GM12872 (cell line): ENCODE results near the gene G6PC3.

Source experiments
- TF ChIP-seq, protein P1 (sequence below): IDR thresholded peaks from 3 replicates; pipeline ENCODE4 v1.5.1; 2011; ENCODE audit warnings: low read depth, mild to moderate bottlenecking, low read length, moderate library complexity; ENCODE audit not compliant: insufficient read depth

G6PC3 gene

DNA sequence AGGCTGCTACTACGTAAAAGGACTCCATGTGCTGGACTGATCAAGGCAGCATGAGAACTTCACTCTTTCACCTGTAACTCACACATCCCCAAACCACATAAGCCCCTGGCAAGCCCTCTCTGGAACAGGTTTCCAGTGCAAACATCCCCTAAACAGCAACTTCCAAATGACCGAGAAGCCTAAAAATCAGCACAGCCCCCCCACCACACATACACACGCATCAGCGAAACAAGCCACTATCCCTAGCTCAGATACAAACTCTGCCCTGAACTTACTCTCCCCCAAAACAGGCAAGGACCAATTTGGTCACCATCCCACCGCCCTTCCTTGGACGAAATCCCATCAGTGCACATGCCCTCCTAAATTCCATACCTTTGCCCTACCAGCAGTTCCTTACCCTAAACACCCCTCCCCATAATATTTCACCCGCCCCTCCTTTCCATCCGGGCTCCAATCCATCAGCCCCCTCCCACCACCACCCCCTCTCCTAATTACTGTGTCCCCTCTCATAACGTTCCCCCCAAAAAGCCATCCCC, 4.8 kb upstream of the G6PC3 start:
- TF ChIP-seq, protein P1, sequence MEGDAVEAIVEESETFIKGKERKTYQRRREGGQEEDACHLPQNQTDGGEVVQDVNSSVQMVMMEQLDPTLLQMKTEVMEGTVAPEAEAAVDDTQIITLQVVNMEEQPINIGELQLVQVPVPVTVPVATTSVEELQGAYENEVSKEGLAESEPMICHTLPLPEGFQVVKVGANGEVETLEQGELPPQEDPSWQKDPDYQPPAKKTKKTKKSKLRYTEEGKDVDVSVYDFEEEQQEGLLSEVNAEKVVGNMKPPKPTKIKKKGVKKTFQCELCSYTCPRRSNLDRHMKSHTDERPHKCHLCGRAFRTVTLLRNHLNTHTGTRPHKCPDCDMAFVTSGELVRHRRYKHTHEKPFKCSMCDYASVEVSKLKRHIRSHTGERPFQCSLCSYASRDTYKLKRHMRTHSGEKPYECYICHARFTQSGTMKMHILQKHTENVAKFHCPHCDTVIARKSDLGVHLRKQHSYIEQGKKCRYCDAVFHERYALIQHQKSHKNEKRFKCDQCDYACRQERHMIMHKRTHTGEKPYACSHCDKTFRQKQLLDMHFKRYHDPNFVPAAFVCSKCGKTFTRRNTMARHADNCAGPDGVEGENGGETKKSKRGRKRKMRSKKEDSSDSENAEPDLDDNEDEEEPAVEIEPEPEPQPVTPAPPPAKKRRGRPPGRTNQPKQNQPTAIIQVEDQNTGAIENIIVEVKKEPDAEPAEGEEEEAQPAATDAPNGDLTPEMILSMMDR, result no peak

DNA sequence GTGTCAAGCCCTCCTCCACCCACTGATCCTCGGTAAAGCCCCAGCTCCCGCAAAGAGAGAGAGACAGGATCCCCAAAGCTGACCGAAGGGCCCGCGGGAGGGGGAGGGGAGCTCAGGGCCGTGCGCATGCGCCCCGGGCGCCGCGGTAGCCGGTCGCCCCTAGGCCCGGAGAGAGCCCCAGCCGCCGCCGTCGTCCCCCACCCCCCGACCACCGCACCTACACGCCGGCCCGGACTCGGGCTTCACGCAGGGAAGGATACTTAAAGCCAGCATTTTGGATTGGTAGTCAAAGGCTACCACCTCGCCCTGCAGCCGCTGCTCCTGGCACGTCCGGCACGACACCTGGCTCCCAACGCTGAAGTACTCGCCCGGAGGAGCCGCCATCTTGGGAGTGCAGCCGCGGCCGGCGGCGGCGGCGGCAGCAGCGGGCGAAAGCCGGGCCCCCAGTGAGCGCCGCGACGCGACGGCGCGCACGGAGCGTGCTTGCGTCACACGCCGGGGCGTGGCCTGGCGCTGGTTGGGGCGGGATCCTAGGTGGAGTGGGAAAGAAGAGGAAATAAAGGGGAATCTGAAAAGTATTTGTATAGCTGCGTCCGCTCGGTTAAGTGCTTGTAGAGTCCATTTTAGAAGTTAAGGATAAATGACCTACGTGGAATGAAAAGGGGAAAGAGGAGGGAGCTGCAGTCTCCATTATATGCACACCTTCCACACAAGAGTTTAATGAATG, 4.2 kb upstream of the G6PC3 start, which contains the start of gene LSM12:
TSS of gene LSM12 (minus strand) at position 468 of the 727 bp plus-strand sequence. CDS start at position 384, 84 bp downstream.
- TF ChIP-seq, protein P1, result no peak

DNA sequence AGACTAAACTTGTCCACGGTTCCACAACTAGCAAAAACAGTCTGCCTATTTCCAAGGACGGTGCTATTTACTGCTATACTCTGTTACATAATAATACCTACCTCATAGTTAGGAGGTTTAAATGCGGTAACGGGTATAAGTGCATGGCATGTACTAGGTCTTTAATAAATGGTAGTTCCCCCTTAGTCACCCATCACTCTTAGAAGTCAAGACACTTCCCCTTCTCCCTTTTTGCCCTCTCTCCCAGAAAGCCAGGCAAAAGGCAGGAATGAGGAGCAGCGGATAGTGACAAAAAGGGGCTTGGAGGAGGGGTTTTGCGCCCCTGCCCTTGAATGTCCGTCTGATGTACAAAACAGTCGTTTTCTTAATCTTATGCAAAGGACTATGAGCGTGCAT, 3.0 kb upstream of the G6PC3 start:
- TF ChIP-seq, protein P1, result no peak

DNA sequence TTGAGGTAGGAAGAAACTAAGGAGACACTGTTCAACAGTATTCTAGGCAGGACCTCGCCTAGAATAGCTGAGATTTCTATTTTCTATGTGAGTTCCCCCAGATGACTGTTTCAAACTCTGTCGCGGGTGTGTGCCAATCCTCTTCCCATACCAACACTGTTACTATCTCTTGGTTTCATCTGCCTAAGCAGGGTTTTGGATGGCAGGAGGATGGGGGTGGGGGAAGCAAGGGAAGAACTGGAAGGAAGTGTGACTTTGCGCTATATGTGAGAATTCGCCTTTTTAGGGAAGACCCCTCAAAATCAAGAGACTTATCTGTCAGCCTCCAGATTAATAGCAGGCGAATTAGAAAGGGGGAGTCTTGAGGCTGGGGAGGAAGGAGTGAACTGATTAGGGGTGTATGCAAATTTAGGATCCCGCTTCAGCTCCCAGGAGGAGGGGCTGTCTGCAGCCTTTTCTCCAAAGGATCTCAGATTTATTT, 521 bp upstream of the G6PC3 start:
- TF ChIP-seq, protein P1, result no peak

DNA sequence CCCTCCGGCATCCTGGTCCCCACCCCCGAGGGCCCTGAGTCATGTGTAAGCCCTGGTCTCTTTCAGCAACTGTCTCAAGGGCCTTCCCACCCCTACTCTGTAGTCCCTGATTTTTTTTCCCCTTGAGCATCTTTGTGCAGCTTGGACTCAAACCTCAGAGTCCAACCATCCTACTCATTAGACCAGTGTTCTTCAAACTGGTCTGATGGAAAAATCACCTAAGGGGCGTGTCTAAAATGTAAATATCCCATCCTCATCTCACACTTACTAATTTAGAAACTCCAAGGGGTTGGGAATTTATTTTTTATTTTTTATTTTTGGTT, 624 bp downstream of the G6PC3 start:
- TF ChIP-seq, protein P1, result no peak

DNA sequence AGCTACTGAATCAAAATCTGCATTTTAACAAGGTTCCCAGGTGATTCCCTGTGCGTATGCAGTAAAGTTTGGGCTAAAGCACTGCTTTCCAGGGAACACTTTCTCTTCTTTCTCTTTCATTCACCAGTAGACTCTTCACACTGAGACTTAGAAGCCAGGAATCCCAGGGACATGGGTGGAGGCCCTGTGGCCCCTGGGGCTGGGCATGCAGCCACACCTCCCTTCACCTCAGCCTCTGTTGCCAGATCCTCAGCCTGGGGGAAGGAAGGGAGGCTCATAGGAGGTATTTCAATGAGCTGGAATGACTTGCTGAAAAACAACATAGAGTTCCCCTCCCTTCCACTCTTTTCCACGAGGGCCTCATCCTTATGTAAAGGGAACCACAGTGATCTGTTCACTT, 1.2 kb downstream of the G6PC3 start:
- TF ChIP-seq, protein P1, result no peak

DNA sequence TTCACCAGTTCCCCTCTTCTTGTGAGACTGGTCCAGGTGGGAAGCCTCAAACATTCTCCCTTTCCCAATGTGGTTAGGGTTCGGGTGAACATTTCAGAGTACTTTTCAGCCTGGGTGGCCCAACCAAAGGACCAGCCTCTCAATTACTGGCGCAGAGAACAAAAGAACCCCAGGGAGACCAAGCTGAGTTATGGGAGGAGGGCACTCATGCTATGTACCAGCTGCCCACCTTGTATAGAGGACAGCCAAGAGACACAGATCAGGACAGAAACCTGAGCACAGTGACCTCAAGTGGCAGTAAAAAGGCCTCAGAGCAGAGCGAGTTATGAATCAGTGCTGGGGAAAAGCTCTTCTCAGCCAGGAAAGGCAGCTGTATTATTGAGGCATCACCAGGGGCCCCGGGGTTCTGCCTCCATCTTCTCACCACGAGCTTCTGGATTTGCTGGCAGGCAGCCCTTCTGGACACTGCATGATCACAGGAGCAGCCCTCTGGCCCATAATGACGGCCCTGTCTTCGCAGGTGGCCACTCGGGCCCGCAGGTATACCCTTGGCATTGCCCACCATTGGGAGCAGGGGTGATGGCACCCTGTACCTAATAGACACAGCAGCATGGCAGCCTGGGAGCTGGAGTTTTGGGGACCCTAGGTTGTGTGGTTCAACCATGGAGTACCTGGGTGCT, 3.8 kb downstream of the G6PC3 start:
- TF ChIP-seq, protein P1, result no peak
